GM12878 (cell line): ENCODE results near the gene ADGRD1. TPM values are rescaled to one million over a fixed set of nuclear protein-coding genes. Genes with fewer than 3 reads are reported as not detected.

ENCODE experiments used
- ATAC-seq: fragments of 200-7000 bp; cut with Tn5 transposase; 3 replicates; pipeline ENCODE4 v1.9.1; 2020; ENCODE audit warnings: mild to moderate bottlenecking, moderate library complexity
- BruUV-seq: library from RNA; stranded (reverse); fragments of 400-500 nt; replicated peaks from 2 replicates; lab custom pipeline; 2021; lab: Mats Ljungman, UMichigan
- CTCF ChIA-PET: fragments of 300-600 bp; sonication (Branson Sonifier 250); formaldehyde crosslinking; extraction: SDS; loops from one replicate; lab custom pipeline; 2021; ENCODE audit warnings: inconsistent platforms; lab: Yijun Ruan, JAX
- POLR2A ChIA-PET: fragments of 350-600 bp; formaldehyde crosslinking; extraction: SDS; loops from one replicate; lab custom pipeline; 2021; ENCODE audit warnings: inconsistent platforms; lab: Charles Lee
- RAD21 ChIA-PET: fragments of 300-600 bp; sonication (Branson Sonifier 250); formaldehyde crosslinking; loops from one replicate; lab custom pipeline; 2023; ENCODE audit warnings: antibody characterized with exemption; ENCODE audit not compliant: unreplicated experiment; lab: Charles Lee
- SMC1A ChIA-PET: fragments of 300-600 bp; sonication (Branson Sonifier 250); formaldehyde crosslinking; loops from one replicate; lab custom pipeline; 2023; ENCODE audit not compliant: unreplicated experiment, uncharacterized antibody; lab: Charles Lee
- DNase-seq: peaks from one replicate; pipeline ENCODE4 v3.0.0-alpha.2; 2011; ENCODE audit warnings: low read depth, low spot score
- FAIRE-seq: peaks from 3 replicates; lab custom pipeline; 2011; peaks lifted over from hg19 to GRCh38; lab: Jason Lieb, UNC
- H2AFZ ChIP-seq: 2 replicates; pipeline ENCODE4 v1.6.0; 2011; ENCODE audit warnings: low read depth, low read length, control low read depth; ENCODE audit not compliant: control insufficient read depth
- H3K27ac ChIP-seq: 2 replicates; pipeline ENCODE4 v1.5.1; 2011; ENCODE audit warnings: control low read depth; ENCODE audit not compliant: control insufficient read depth, insufficient read depth
- H3K27me3 ChIP-seq, 2 experiments: replicated peaks in 1 of 2; 2 replicates each; pipeline versions ENCODE4 v1.6.0 to v1.6.1; 2011; ENCODE audit warnings: low read length in 1 of 2; ENCODE audit not compliant: control insufficient read depth in 2 of 2, insufficient read depth in 2 of 2
- H3K36me3 ChIP-seq, 2 experiments: 2 replicates each; pipeline ENCODE4 v1.5.1; 2011; ENCODE audit warnings: low read length in 1 of 2; ENCODE audit not compliant: control insufficient read depth in 2 of 2, insufficient read depth in 2 of 2
- H3K4me1 ChIP-seq: 2 replicates; pipeline ENCODE4 v1.6.1; 2011; ENCODE audit warnings: mild to moderate bottlenecking, low read length, moderate library complexity, mixed read lengths; ENCODE audit not compliant: control insufficient read depth, insufficient read depth
- H3K4me2 ChIP-seq: 2 replicates; pipeline ENCODE4 v1.6.0; 2011; ENCODE audit warnings: control low read depth; ENCODE audit not compliant: control insufficient read depth, insufficient read depth
- H3K4me3 ChIP-seq: fragments of 200-600 bp; sonication (generic); 2 replicates; pipeline ENCODE4 v1.5.1; 2016
- H3K79me2 ChIP-seq: 2 replicates; pipeline ENCODE4 v1.6.0; 2011; ENCODE audit warnings: low read length; ENCODE audit not compliant: control insufficient read depth, insufficient read depth
- H3K9ac ChIP-seq: 2 replicates; pipeline ENCODE4 v1.8.0; 2011; ENCODE audit warnings: low read length, control low read depth, mixed read lengths; ENCODE audit not compliant: control insufficient read depth, insufficient read depth
- H3K9me3 ChIP-seq: replicated peaks from 3 replicates; pipeline ENCODE4 v1.5.1; 2011; ENCODE audit warnings: mild to moderate bottlenecking, low read length; ENCODE audit not compliant: control insufficient read depth, insufficient read depth
- H4K20me1 ChIP-seq: 2 replicates; pipeline ENCODE4 v1.6.0; 2011; ENCODE audit not compliant: control insufficient read depth, insufficient read depth
- ATF3 ChIP-seq: IDR thresholded peaks from 2 replicates; pipeline ENCODE4 v1.6.1; 2011; ENCODE audit warnings: low read depth, mild to moderate bottlenecking, low read length, moderate library complexity, borderline replicate concordance; ENCODE audit errors: extremely low read depth
- ATF7 ChIP-seq: fragments of 450-650 bp; IDR thresholded peaks from 2 replicates; pipeline ENCODE4 v1.6.1; 2016; ENCODE audit warnings: low read depth, mild to moderate bottlenecking
- BMI1 ChIP-seq: fragments of 450-650 bp; IDR thresholded peaks from 2 replicates; pipeline ENCODE4 v1.6.1; 2016; ENCODE audit warnings: mild to moderate bottlenecking, moderate library complexity, borderline replicate concordance
- CBX5 ChIP-seq: sonication (generic); IDR thresholded peaks from 2 replicates; pipeline ENCODE4 v1.6.1; 2016; ENCODE audit warnings: low read depth, moderate library complexity, mild to moderate bottlenecking, inconsistent platforms
- E4F1 ChIP-seq: fragments of 450-650 bp; IDR thresholded peaks from 2 replicates; pipeline ENCODE4 v1.6.1; 2018; ENCODE audit warnings: borderline replicate concordance, mild to moderate bottlenecking; ENCODE audit not compliant: partially characterized antibody
- EZH2 ChIP-seq: IDR thresholded peaks from 2 replicates; pipeline ENCODE4 v1.6.1; 2012; ENCODE audit warnings: low read depth, mild to moderate bottlenecking, control low read depth, inconsistent platforms, low read length, borderline replicate concordance; ENCODE audit not compliant: control insufficient read depth
- IRF4 ChIP-seq: IDR thresholded peaks from 2 replicates; pipeline ENCODE4 v1.6.1; 2011; ENCODE audit warnings: low read depth, low read length
- NR2C2 ChIP-seq: IDR thresholded peaks from 2 replicates; pipeline ENCODE4 v1.6.1; 2011; ENCODE audit warnings: borderline replicate concordance, low read depth; ENCODE audit not compliant: control insufficient read depth, insufficient read length
- POLR2AphosphoS5 ChIP-seq: IDR thresholded peaks from 2 replicates; pipeline ENCODE4 v1.6.1; 2011; ENCODE audit warnings: mild to moderate bottlenecking, low read length, inconsistent platforms
- RCOR1 ChIP-seq: conservative IDR thresholded peaks from 2 replicates; pipeline ENCODE4 v1.6.1; 2012; ENCODE audit warnings: low read depth, low read length, improper control_type of control experiment
- WRNIP1 ChIP-seq: IDR thresholded peaks from 2 replicates; pipeline ENCODE4 v1.6.1; 2011; ENCODE audit warnings: low read depth, low read length, improper control_type of control experiment, borderline replicate concordance
- ZNF274 ChIP-seq: IDR thresholded peaks from one replicate; pipeline ENCODE4 v1.8.0; 2011; ENCODE audit not compliant: insufficient read length, insufficient read depth
- WGBS: methylation state at CpG from one replicate; pipeline ENCODE4 v1.1.6; 2016; ENCODE audit warnings: low lambda C conversion rate; ENCODE audit not compliant: insufficient replicate concordance, insufficient coverage; ENCODE audit errors: missing lambda C conversion rate; 5-methylcytosine and 5-hydroxymethylcytosine counted together
- in situ Hi-C: fragments of 300-500 bp; cut with MboI; formaldehyde crosslinking; loops from 9 replicates; pipeline ENCODE4 v1.14.3; 2018; ENCODE audit warnings: mixed read lengths
- intact Hi-C: fragments of 100-400 bp; cut with micrococcal nuclease; formaldehyde crosslinking; loops from one replicate; pipeline ENCODE4 v1.14.2; 2022; ENCODE audit not compliant: unreplicated experiment
- polyA plus RNA-seq, 11 experiments: library from polyadenylated mRNA; depleted of rRNA in 4 of 11; unstranded in 6 of 11; stranded (reverse) in 5 of 11; fragments of >200 nt; fragmentation: Nextera tagmentation in 4 of 11; fragmentation: Illumina TruSeq in 1 of 11; extraction: Ambion mirVana in 4 of 11; extraction: Trizol in 1 of 11; gene quantifications; 1 replicate in 1 of 11; 2 replicates in 10 of 11; pipeline versions ENCODE4 v1.2.1 to v1.2.3, GENCODE V29; 2011 to 2016; ENCODE audit warnings: inconsistent platforms in 2 of 11, missing spikeins in 2 of 11, low read depth in 1 of 11
- total RNA-seq, 4 experiments: library from RNA; depleted of rRNA in 3 of 4; stranded (reverse); fragments of >200 nt in 3 of 4; fragmentation: Illumina TruSeq in 1 of 4; extraction: Trizol in 1 of 4; gene quantifications; 2 replicates each; pipeline versions ENCODE4 v1.2.1 to v1.2.3, GENCODE V29; 2013 to 2021
- TF ChIP-seq, protein P1 (sequence below): IDR thresholded peaks from 2 replicates; pipeline ENCODE4 v1.6.1; 2012; ENCODE audit warnings: low read depth, low read length, improper control_type of control experiment
- TF ChIP-seq, protein P2 (sequence below): fragments of 450-650 bp; IDR thresholded peaks from 2 replicates; pipeline ENCODE4 v1.6.1; 2017; ENCODE audit warnings: low read depth, mild to moderate bottlenecking, moderate library complexity
- TF ChIP-seq, protein P3 (sequence below): IDR thresholded peaks from 2 replicates; pipeline ENCODE4 v1.6.1; 2012; ENCODE audit warnings: low read depth, low read length, improper control_type of control experiment

ADGRD1 gene
- total and polyA plus RNA-seq, 10 of the 15 experiments (the other 5 are each of a cell fraction or from before 2014, with no cell fraction given) = 0.15 to 12.7 (median 1.2) TPM

DNA sequence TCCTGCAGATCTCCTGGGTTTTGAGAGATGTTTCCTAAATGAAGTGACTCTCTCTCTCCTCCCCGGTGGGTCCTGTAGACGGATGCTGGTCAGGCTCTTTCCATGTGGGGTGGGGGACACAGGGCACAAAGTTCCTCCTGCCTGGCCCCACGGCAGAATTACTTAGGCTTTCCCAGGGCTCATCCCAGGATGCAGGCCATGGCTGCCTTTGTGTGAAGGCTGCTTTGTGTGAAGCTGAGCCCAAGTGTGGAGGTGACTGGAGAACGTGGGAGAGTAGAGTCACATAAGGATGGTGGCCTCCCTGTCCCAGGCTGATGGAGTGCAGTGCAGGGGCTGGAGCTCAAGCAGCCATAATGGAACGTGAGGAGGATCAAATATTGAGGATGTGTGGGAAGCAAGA, 200.2 kb downstream of the ADGRD1 start:
- ChIA-PET POLR2A (no interaction called here), RAD21 (no interaction called here)
- Histone ChIP-seq H3K27ac (no peak overlapping the region), H3K27me3 (no peaks in the 10 kb centered on the region; a peak in 1 of 4 replicates), H3K36me3 (no peaks in the 10 kb centered on the region), H3K79me2 (no peaks in the 10 kb centered on the region), H3K9ac (no peak overlapping the region)
- FAIRE-seq = no peak
- TF ChIP-seq BMI1 = no peak
- TF ChIP-seq RCOR1 = no peak
- TF ChIP-seq IRF4 = no peak
- TF ChIP-seq ATF3 = no peak
- no peak for TF ChIP-seq NR2C2
- TF ChIP-seq POLR2AphosphoS5 = no peak
- no peak for TF ChIP-seq ATF7
- no peak for TF ChIP-seq ZNF274
- TF ChIP-seq E4F1 = no peak
- TF ChIP-seq, protein P1, sequence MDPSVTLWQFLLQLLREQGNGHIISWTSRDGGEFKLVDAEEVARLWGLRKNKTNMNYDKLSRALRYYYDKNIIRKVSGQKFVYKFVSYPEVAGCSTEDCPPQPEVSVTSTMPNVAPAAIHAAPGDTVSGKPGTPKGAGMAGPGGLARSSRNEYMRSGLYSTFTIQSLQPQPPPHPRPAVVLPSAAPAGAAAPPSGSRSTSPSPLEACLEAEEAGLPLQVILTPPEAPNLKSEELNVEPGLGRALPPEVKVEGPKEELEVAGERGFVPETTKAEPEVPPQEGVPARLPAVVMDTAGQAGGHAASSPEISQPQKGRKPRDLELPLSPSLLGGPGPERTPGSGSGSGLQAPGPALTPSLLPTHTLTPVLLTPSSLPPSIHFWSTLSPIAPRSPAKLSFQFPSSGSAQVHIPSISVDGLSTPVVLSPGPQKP = no peak
- TF ChIP-seq, protein P2, sequence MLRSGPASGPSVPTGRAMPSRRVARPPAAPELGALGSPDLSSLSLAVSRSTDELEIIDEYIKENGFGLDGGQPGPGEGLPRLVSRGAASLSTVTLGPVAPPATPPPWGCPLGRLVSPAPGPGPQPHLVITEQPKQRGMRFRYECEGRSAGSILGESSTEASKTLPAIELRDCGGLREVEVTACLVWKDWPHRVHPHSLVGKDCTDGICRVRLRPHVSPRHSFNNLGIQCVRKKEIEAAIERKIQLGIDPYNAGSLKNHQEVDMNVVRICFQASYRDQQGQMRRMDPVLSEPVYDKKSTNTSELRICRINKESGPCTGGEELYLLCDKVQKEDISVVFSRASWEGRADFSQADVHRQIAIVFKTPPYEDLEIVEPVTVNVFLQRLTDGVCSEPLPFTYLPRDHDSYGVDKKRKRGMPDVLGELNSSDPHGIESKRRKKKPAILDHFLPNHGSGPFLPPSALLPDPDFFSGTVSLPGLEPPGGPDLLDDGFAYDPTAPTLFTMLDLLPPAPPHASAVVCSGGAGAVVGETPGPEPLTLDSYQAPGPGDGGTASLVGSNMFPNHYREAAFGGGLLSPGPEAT = no peak
- no peak for TF ChIP-seq WRNIP1
- TF ChIP-seq EZH2 = no peak
- TF ChIP-seq CBX5 = no peak
- TF ChIP-seq, protein P3, sequence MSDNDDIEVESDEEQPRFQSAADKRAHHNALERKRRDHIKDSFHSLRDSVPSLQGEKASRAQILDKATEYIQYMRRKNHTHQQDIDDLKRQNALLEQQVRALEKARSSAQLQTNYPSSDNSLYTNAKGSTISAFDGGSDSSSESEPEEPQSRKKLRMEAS = no peak
- TF ChIP-seq, all 136 proteins: peak for 0
- H4K20me1 ChIP-seq = no peaks in the 10 kb centered on the region
- no peak overlapping the region for H3K4me2 ChIP-seq
- CTCF ChIA-PET = no interaction called here
- intact Hi-C loops (no loop called here), in situ Hi-C loops (no loop called here)
- H3K4me3 ChIP-seq = no peak overlapping the region
- DNase-seq (no peak), ATAC-seq (no peak)
- H3K9me3 ChIP-seq = no peaks in the 10 kb centered on the region
- WGBS = 26% methylated on average over 5 of the region's 5 CpGs
- BruUV-seq = no TSS peak
- H3K4me1 ChIP-seq = no peaks in the 10 kb centered on the region
- SMC1A ChIA-PET = no interaction called here
- H2AFZ ChIP-seq = no peak overlapping the region
